Smooth muscle cell (in vitro differentiated cells): ENCODE data around the gene C6orf132. TPM values are rescaled to one million over a fixed set of nuclear protein-coding genes. Genes with fewer than 3 reads are reported as not detected.
A peak's percentile ranks its signal among the peaks of the same experiment; 100 is the strongest.
"Not testable (repeated sequence)": the region's sequence is repeated elsewhere in the genome, so short reads cannot be mapped to it uniquely, and the experiment has no call there.

Source experiments
- DNase-seq: peaks from one replicate; lab custom pipeline; 2025; ENCODE audit not compliant: unreplicated experiment; lab: John Stamatoyannopoulos, UW
- H2AFZ ChIP-seq: fragments of 200-600 bp; sonication (generic); 2 replicates; pipeline ENCODE4 v1.6.0; 2016; ENCODE audit warnings: antibody characterized with exemption, low read depth, mild to moderate bottlenecking
- H3F3A ChIP-seq: fragments of 200-600 bp; sonication (generic); 2 replicates; pipeline ENCODE4 v1.6.0; 2017; ENCODE audit warnings: antibody characterized with exemption, low read depth
- H3K27ac ChIP-seq: fragments of 200-600 bp; sonication (generic); 2 replicates; pipeline ENCODE4 v1.5.1; 2016; ENCODE audit warnings: low read depth, mild to moderate bottlenecking
- H3K27me3 ChIP-seq: fragments of 200-600 bp; sonication (generic); 2 replicates; pipeline ENCODE4 v1.6.1; 2016; ENCODE audit warnings: low read depth, mild to moderate bottlenecking
- H3K36me3 ChIP-seq: fragments of 200-600 bp; sonication (generic); 2 replicates; pipeline ENCODE4 v1.5.1; 2016; ENCODE audit warnings: low read depth
- H3K4me1 ChIP-seq: fragments of 200-600 bp; sonication (generic); 2 replicates; pipeline ENCODE4 v1.5.1; 2016; ENCODE audit warnings: low read depth
- H3K4me2 ChIP-seq: fragments of 200-600 bp; sonication (generic); 2 replicates; pipeline ENCODE4 v1.6.0; 2016; ENCODE audit warnings: mild to moderate bottlenecking
- H3K4me3 ChIP-seq: fragments of 200-600 bp; sonication (generic); 2 replicates; pipeline ENCODE4 v1.5.1; 2016; ENCODE audit warnings: mild to moderate bottlenecking
- H3K79me2 ChIP-seq: fragments of 200-600 bp; sonication (generic); 2 replicates; pipeline ENCODE4 v1.6.0; 2016; ENCODE audit warnings: low read depth, mild to moderate bottlenecking
- H3K9ac ChIP-seq: fragments of 200-600 bp; sonication (generic); 2 replicates; pipeline ENCODE4 v1.6.0; 2016; ENCODE audit warnings: low read depth
- H3K9me3 ChIP-seq: fragments of 200-600 bp; sonication (generic); replicated peaks from 2 replicates; pipeline ENCODE4 v1.5.1; 2016; ENCODE audit warnings: low read depth
- H4K20me1 ChIP-seq: fragments of 200-600 bp; sonication (generic); 2 replicates; pipeline ENCODE4 v1.6.0; 2016; ENCODE audit warnings: low read depth
- WGBS: methylation state at CpG from one replicate; pipeline ENCODE4 v1.1.7; 2016; ENCODE audit warnings: low lambda C conversion rate; 5-methylcytosine and 5-hydroxymethylcytosine counted together
- polyA plus RNA-seq: library from polyadenylated mRNA; unstranded; fragments of >200 nt; fragmentation: Nextera tagmentation; extraction: Ambion mirVana; gene quantifications from 2 replicates; pipeline ENCODE4 v1.2.1, GENCODE V29; 2016
- total RNA-seq: library from RNA; depleted of rRNA; stranded (reverse); fragments of >200 nt; gene quantifications from 2 replicates; pipeline ENCODE4 v1.2.3, GENCODE V29; 2014
- TF ChIP-seq, protein P1 (sequence below): fragments of 200-600 bp; sonication (generic); IDR thresholded peaks from 2 replicates; pipeline ENCODE4 v1.5.1; 2017; ENCODE audit warnings: borderline replicate concordance, mild to moderate bottlenecking, antibody characterized with exemption; ENCODE audit not compliant: insufficient read depth, poor library complexity, severe bottlenecking

C6orf132 gene
- total and polyA plus RNA-seq, 2 experiments from 2014 or later = 1.4 to 4.9 TPM

- H2AFZ ChIP-seq = no peak overlapping the region
- DNase-seq = no peak
- H4K20me1 ChIP-seq = no peaks in the 10 kb centered on the region
- WGBS = 64% methylated on average over 5 of the region's 5 CpGs
- H3K9ac ChIP-seq = no peak overlapping the region
- TF ChIP-seq, protein P1, sequence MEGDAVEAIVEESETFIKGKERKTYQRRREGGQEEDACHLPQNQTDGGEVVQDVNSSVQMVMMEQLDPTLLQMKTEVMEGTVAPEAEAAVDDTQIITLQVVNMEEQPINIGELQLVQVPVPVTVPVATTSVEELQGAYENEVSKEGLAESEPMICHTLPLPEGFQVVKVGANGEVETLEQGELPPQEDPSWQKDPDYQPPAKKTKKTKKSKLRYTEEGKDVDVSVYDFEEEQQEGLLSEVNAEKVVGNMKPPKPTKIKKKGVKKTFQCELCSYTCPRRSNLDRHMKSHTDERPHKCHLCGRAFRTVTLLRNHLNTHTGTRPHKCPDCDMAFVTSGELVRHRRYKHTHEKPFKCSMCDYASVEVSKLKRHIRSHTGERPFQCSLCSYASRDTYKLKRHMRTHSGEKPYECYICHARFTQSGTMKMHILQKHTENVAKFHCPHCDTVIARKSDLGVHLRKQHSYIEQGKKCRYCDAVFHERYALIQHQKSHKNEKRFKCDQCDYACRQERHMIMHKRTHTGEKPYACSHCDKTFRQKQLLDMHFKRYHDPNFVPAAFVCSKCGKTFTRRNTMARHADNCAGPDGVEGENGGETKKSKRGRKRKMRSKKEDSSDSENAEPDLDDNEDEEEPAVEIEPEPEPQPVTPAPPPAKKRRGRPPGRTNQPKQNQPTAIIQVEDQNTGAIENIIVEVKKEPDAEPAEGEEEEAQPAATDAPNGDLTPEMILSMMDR = peak; percentile 12
- no peaks in the 10 kb centered on the region for H3K9me3 ChIP-seq
- H3K27me3 ChIP-seq = no peaks in the 10 kb centered on the region
- no peaks in the 10 kb centered on the region for H3K79me2 ChIP-seq
- no peaks in the 10 kb centered on the region for H3F3A ChIP-seq
- no peak overlapping the region for H3K4me3 ChIP-seq
- H3K4me2 ChIP-seq = no peak overlapping the region
- no peaks in the 10 kb centered on the region for H3K36me3 ChIP-seq
- no peaks in the 10 kb centered on the region for H3K4me1 ChIP-seq
- no peak overlapping the region for H3K27ac ChIP-seq
These were observed 33.4 kb upstream of the C6orf132 start for GRCh38 chr6:42175860-42176259.

DNA sequence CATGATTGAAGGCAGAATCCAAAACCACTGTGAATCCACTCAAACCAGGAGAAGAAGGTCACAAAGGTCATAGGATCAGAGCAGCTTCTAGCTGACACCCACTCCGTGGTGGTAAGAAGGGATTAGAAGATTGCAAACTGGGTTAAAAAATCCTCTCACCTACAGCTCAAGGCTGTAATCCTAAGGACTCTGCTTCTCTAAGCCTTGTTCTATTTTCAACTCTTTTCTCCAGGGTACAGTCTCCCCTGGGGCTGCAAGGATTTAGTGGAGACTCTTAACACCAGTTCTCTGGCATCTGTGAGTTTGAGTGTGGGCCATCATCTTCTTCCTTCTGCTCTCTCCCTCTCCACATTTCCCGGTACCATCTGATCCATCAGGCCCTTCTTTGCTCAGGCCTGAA lies 30.7 kb upstream of the C6orf132 start, which contains the start of gene GUCA1A:
GUCA1A (plus strand) TSS at position 264 of the 400 bp plus-strand sequence. CDS start 250 bp downstream, outside the sequence.
- Histone ChIP-seq H3F3A (no peaks in the 10 kb centered on the region), H3K27me3 (no peaks in the 10 kb centered on the region), H3K36me3 (no peaks in the 10 kb centered on the region), H3K79me2 (no peaks in the 10 kb centered on the region), H3K9me3 (no peaks in the 10 kb centered on the region), H3K4me3 (no peak within 1 kb of the TSS), H3K4me2 (no peak within 1 kb of the TSS), H4K20me1 (no peaks in the 10 kb centered on the region), H3K27ac (no peak within 1 kb of the TSS), H2AFZ (no peak within 1 kb of the TSS), H3K4me1 (no peaks in the 10 kb centered on the region), H3K9ac (no peak within 1 kb of the TSS)
- no peak for DNase-seq
- TF ChIP-seq, protein P1 = no peak
- WGBS = 88% methylated on average over 2 of the region's 2 CpGs

DNA sequence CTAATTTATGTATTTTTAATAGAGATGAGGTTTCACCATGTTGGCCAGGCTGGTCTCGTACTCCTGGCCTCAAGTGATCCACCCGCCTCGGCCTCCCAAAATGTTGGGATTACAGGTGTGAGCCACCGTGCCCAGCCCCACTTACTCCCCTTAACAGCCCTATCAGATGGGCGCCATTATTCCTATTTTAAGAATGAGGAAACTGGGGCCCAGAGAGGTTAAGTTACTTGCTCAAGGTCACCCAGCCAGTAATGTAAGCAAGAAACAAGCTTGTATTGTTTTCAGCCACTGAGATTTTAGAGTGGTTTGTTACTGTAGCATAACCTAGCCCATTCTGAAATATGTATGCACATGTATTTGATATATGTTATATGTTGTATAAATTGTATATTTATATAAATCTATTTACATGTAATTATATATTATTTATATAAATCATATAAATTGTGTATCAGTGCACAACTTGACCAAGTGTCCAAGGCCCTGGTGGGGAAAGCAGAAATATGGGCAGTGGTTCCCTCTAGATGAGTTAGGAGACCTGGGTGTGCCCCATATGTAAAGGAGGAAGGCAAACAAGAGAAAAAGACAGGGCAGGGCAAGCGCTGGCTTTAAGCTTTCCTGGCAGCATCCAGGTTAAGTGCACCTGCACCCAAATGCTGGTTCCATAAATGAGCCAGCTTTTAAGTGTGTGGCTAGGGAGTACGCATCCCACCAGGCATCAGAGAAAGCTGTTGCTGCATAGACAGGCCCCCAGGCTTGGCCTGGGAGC lies 29.6 kb upstream of the C6orf132 start:
- no peaks in the 10 kb centered on the region for H4K20me1 ChIP-seq
- no peaks in the 10 kb centered on the region for H3K27me3 ChIP-seq
- H3K27ac ChIP-seq = no peak overlapping the region
- no peak for DNase-seq
- no peaks in the 10 kb centered on the region for H3F3A ChIP-seq
- no peak overlapping the region for H3K4me3 ChIP-seq
- WGBS = 92% methylated on average over 7 of the region's 7 CpGs
- no peak overlapping the region for H2AFZ ChIP-seq
- H3K4me2 ChIP-seq = no peak overlapping the region
- H3K4me1 ChIP-seq = no peaks in the 10 kb centered on the region
- TF ChIP-seq, protein P1 = no peak
- H3K9ac ChIP-seq = no peak overlapping the region
- H3K79me2 ChIP-seq = no peaks in the 10 kb centered on the region
- H3K36me3 ChIP-seq = no peaks in the 10 kb centered on the region
- H3K9me3 ChIP-seq = no peaks in the 10 kb centered on the region

GRCh38 chr6:42169780-42170179 lies 27.4 kb upstream of the C6orf132 start:
- not testable (repeated sequence) for H4K20me1 ChIP-seq, H3K27ac ChIP-seq, H3K4me3 ChIP-seq, H3K4me2 ChIP-seq, H3K79me2 ChIP-seq, H3K9me3 ChIP-seq, H3F3A ChIP-seq, H2AFZ ChIP-seq, H3K4me1 ChIP-seq, H3K9ac ChIP-seq, H3K36me3 ChIP-seq, H3K27me3 ChIP-seq, DNase-seq
- 50% methylated on average over 2 of the region's 2 CpGs for WGBS
